Glutamatergic neuron (in vitro differentiated cells): ENCODE results near the gene NRGN. TPM values are rescaled to one million over a fixed set of nuclear protein-coding genes. Genes with fewer than 3 reads are reported as not detected.

ENCODE experiments used
- DNase-seq: peaks from one replicate; pipeline ENCODE4 v3.0.0; 2022
- H3K27ac Mint-ChIP-seq: one replicate; pipeline ENCODE4 v1.8.0; 2020; ENCODE audit warnings: mild to moderate bottlenecking, mixed read lengths, inconsistent platforms; ENCODE audit not compliant: unreplicated experiment
- H3K27me3 Mint-ChIP-seq: one replicate; pipeline ENCODE4 v1.8.0; 2020; ENCODE audit warnings: mild to moderate bottlenecking, moderate library complexity, mixed read lengths, inconsistent platforms; ENCODE audit not compliant: unreplicated experiment
- H3K36me3 Mint-ChIP-seq: one replicate; pipeline ENCODE4 v1.8.0; 2020; ENCODE audit warnings: mild to moderate bottlenecking, mixed read lengths, inconsistent platforms; ENCODE audit not compliant: unreplicated experiment
- H3K4me1 Mint-ChIP-seq: one replicate; pipeline ENCODE4 v1.8.0; 2020; ENCODE audit warnings: mild to moderate bottlenecking, low read depth, mixed read lengths, inconsistent platforms; ENCODE audit not compliant: unreplicated experiment
- H3K4me3 Mint-ChIP-seq: one replicate; pipeline ENCODE4 v1.8.0; 2020; ENCODE audit warnings: mild to moderate bottlenecking, mixed read lengths, inconsistent platforms; ENCODE audit not compliant: unreplicated experiment
- H3K9me3 Mint-ChIP-seq: one replicate; pipeline ENCODE4 v1.8.0; 2020; ENCODE audit warnings: mild to moderate bottlenecking, moderate library complexity, mixed read lengths, inconsistent platforms; ENCODE audit not compliant: unreplicated experiment
- CTCF ChIP-seq: fragments of 200-600 bp; sonication (generic); IDR thresholded peaks from one replicate; pipeline ENCODE4 v1.5.0; 2021; ENCODE audit not compliant: partially characterized antibody, unreplicated experiment
- long read RNA-seq: library from polyadenylated mRNA; unstranded; transcript quantifications from one replicate; pipeline ENCODE4 v2.0.0, GENCODE V29; 2020; ENCODE audit not compliant: unreplicated experiment
- total RNA-seq: library from RNA; stranded (reverse); fragmentation: NEBNext Ultra II Directional; extraction: Animal tissue kit (Norgen Biotek cat#: 25700); gene quantifications from one replicate; pipeline ENCODE4 v1.2.1, GENCODE V29; 2021; ENCODE audit not compliant: unreplicated experiment

Gene NRGN
- total RNA-seq = 28.9 TPM
- long read RNA-seq = 0 reads

GRCh38 chr11:124739479-124740276 lies at the start of gene NRGN:
Gene NRGN, plus strand, starts transcription at chr11:124739942. Its CDS starts 143 bp downstream, at chr11:124740085.
- peak within 1 kb of the TSS; percentile 85 for H3K27ac Mint-ChIP-seq

GRCh38 chr11:124693142-124693541 lies 46.6 kb upstream of the NRGN start:
- Mint-ChIP-seq H3K36me3 (no peaks in the 10 kb centered on the region), H3K9me3 (no peaks in the 10 kb centered on the region), H3K27me3 (no peaks in the 10 kb centered on the region), H3K27ac (no peak overlapping the region), H3K4me3 (no peak overlapping the region), H3K4me1 (no peaks in the 10 kb centered on the region)
- TF ChIP-seq CTCF = no peak
- no peak for DNase-seq

More at GRCh38 chr11:124739479-124740276, at the start of gene NRGN:
- peaks cover 32% of the 10 kb centered on the region for H3K27me3 Mint-ChIP-seq
- peaks cover 33% of the 10 kb centered on the region for H3K4me1 Mint-ChIP-seq
- no peak for TF ChIP-seq CTCF
- DNase-seq = peak; percentile 97
- H3K9me3 Mint-ChIP-seq = peaks cover 16% of the 10 kb centered on the region
- H3K36me3 Mint-ChIP-seq = no peaks in the 10 kb centered on the region
- H3K4me3 Mint-ChIP-seq = peak within 1 kb of the TSS; percentile 89

- no peak for TF ChIP-seq CTCF
- H3K36me3 Mint-ChIP-seq = peaks cover 5% of the 10 kb centered on the region
Observed at GRCh38 chr11:124699547-124699946, 40.2 kb upstream of the NRGN start.

GRCh38 chr11:124700028-124700427 lies 39.7 kb upstream of the NRGN start:
- no peaks in the 10 kb centered on the region for H3K4me1 Mint-ChIP-seq
- TF ChIP-seq CTCF = no peak
- no peak overlapping the region for H3K4me3 Mint-ChIP-seq
- no peaks in the 10 kb centered on the region for H3K9me3 Mint-ChIP-seq
- H3K27ac Mint-ChIP-seq = no peak overlapping the region
- H3K36me3 Mint-ChIP-seq = peaks cover 5% of the 10 kb centered on the region
- DNase-seq = no peak
- no peaks in the 10 kb centered on the region for H3K27me3 Mint-ChIP-seq

More at GRCh38 chr11:124699547-124699946, 40.2 kb upstream of the NRGN start:
- Mint-ChIP-seq H3K4me3 (no peak overlapping the region), H3K4me1 (no peaks in the 10 kb centered on the region), H3K9me3 (no peaks in the 10 kb centered on the region), H3K27ac (no peak overlapping the region), H3K27me3 (no peaks in the 10 kb centered on the region)
- DNase-seq = no peak

- H3K27ac Mint-ChIP-seq = no peak overlapping the region
Observed at GRCh38 chr11:124707829-124708228, 31.9 kb upstream of the NRGN start.

More at GRCh38 chr11:124707829-124708228, 31.9 kb upstream of the NRGN start:
- Mint-ChIP-seq H3K36me3 (peaks cover 5% of the 10 kb centered on the region), H3K4me1 (peaks cover 4% of the 10 kb centered on the region), H3K9me3 (peaks cover 6% of the 10 kb centered on the region), H3K4me3 (no peak overlapping the region), H3K27me3 (peaks cover 2% of the 10 kb centered on the region)
- no peak for TF ChIP-seq CTCF
- no peak for DNase-seq
